GM19397 (cell line): ENCODE measurements around the gene PSMD13.
A peak's percentile ranks its signal among the peaks of the same experiment; 100 is the strongest.

Source experiments
- ATAC-seq: cut with Tn5 transposase; IDR thresholded peaks from one replicate; pipeline ENCODE4 v1.9.1; 2021; ENCODE audit warnings: mild to moderate bottlenecking, moderate library complexity; ENCODE audit not compliant: unreplicated experiment

Gene PSMD13

GRCh38 chr11:203945-204586 lies 32.7 kb upstream of the PSMD13 start:
- ATAC-seq, result no peak

DNA sequence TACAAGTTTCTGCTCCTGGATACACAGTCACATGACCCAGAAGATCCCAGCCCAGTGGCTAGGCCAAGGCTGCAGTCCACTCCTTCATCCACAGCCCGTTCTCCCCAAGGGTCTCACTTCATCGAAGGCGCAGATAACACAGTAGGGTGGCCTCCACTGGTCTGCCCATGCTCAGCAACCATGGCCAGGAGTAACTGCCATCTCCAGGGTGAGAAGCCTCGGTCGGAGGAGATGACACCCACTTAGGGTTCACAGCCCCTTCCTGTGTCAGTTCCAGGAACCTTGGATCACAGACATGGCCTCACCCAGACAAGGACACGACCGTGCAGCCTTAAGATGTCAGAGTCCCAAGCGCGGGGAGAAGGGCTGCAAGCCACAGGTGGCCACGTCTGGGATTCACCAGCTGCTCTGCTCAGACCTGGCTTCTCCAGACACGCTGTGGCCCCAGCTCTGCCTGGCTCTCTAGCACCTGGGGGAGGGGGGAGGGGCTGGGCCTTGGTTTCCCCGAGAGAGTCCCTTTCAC lies 32.1 kb upstream of the PSMD13 start:
- ATAC-seq, result no peak

DNA sequence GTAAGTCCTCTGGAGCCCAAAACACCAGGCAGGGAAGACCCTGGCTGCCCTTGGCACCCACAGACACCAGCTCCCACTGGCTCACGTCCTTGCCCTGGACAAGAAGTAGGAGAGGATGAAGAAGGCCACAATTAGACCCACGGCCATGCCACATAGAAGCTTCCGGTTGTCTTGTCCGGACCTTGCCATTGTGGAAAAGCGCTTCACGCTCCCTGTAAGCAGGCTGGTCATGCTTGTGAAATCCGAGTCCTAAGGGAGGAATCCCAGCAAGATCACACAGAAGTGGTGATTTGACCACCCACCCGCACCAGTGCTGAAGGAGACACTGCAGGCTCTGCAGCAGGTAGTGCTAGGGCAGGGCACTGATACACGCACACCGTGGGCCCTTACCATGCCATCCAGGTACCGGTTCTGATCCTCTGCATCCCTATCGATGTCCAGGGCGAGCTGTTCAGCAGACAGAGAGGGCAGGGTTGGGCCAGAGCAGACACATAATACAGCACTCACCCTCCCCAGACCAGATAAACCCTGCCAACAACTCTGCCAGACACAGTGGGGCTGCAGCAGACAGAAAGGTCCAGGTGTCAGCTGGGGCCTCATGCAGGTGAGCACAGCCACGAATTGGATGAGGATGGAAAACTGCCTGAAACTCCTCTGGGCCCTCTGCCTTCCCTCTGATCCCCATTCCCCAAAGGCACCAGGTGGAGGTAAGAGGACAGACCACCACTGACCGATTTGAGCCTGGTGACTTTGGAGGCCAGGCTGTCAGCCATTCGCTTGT lies 31.4 kb upstream of the PSMD13 start:
- ATAC-seq, result no peak

DNA sequence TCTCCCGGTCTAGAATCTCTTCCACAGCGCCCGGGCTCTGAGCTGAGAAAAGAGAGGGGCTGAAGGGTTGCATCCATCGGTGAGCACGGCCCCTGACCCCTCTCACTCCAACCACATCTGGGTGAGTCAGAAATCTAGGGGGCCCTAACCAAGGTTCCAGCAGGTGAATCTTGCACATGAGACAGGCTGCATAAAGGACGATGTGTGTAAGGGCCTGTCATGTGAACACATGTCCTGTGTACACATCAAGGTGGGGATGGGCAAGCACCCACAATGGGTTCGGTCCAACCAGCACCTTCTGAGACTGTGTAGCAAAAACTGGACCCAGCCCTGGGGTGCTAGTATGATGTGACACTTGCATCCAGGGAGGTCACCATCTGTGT lies 30.8 kb upstream of the PSMD13 start:
- ATAC-seq, result no peak

DNA sequence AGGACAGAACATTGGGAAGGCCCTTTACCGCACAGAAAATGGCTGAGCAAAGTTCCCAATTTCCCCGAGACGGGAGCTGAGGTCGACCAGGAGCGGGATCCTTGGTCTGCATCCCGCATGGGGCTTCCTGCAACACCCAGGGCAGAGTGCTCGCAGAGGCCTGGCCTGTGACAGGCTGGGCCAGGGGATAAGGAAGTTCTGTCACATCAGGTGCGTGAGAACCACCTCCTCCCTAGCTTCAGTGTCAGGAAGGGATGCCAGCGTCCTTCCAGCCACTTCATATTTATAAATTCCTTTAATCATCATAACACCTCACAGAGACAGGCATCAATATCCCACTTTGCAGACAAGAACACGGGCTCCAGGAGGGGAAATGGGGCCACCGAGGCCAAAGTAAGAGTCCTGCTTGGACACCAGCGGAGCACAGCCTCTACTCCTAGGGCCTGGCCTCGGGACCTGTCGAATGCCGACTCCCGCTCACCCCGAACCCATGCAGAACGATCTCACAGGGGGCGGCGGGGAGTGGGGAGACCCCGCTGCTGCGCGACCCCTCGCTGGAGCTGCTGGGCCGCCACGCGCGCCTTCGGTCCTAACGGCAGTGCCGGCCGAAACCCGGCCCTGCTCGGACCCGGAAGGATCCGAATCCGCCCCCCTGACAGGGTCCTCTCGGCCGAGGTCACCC lies 30.1 kb upstream of the PSMD13 start:
- ATAC-seq, result no peak

DNA sequence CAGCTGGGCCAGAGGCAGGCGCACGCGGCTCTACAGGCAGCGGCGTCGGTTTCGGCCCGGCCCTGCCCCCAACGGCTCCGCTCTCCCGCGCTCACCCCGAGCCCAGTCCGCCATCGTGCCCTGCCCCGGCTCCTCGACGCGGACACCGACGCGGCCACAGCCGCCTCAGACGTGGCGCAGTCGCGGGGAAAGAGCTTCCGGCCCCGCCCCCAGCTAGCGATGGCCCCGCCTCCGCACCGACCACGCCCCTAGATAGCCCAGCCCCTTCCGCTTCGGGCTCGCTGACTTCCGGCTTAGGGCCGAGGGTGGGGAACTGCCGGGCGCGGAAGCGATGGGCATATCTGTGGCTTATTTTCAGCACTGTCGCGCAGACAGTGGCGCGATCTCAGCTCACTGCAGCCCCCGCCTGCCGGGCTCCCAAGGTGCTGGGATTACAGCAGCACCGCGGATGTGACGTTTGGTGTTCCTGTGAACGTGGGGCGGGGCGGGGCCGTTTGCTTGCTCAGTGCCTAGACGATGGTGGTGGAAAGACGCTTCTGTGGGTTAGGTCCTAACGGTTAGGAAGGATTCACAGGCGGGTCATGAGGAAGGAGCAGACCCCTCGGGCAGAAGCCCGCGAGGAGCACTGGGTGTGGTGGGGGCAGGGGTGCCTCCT lies 29.4 kb upstream of the PSMD13 start, which contains the start of the genes BET1L and RIC8A:
Gene BET1L, minus strand, starts transcription at position 192 of the 655 bp plus-strand sequence. Its CDS starts 78 bp downstream, at position 114.
Gene RIC8A, plus strand, starts transcription at position 501 of the 655 bp plus-strand sequence. CDS start 1,147 bp downstream, outside the sequence.
- ATAC-seq, result peak; percentile 72

GRCh38 chr11:207863-208180 lies 29.0 kb upstream of the PSMD13 start:
- no peak for ATAC-seq

- peak; percentile 34 for ATAC-seq
Observed at GRCh38 chr11:208181-208916, 28.4 kb upstream of the PSMD13 start.

- ATAC-seq, result no peak
Observed at GRCh38 chr11:208917-209260, 27.9 kb upstream of the PSMD13 start.

GRCh38 chr11:209275-210121 lies 27.3 kb upstream of the PSMD13 start:
- ATAC-seq, result no peak

DNA sequence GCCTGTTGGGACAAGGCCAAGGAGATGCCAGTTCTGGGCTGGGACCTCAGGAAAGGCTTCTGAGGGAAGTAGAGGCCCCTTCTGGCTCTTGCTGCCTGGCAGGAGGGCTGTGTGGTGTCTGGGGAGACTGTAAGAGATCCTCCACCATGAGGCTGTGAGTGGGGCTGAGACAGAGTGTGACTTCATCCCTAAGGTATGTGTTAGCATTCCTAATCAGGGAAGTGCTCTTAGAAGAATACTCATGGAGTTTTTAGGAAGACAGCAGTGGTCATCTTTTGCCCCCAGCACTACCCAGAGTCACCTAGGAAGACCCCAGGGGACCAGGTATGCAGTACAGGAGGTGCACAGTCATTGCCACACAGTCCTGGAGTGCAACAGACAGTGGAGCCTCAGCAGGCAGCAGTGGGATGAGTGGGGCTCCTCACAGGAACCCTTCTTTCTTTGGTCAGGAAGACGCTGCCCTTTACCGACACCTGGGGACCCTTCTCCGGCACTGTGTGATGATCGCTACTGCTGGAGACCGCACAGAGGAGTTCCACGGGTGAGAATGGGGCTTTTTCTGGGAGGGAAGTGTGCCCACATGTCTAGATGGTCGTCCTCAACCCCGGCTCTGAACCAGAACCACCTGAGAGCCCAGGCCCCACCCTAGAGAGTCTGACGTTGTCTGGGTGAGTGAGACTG lies 26.5 kb upstream of the PSMD13 start:
- ATAC-seq, result no peak

DNA sequence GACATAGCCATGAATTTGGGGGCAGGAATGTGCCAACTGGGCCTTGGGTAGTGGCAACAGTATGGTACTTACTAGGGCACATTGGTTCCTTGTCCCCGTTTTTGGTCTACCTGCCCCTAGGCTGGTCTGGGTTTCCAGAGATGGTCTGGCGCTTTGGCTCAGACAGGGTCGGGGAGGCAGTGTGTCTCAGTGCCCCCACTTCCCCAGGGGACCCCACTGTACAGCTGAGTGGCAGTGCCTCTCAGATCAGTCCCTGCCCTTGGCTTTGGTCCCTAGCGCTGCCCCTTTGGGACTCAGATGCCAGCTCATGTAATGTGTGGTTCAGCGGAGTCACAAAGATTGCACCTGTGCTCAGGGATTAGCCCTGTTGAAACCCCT lies 26.0 kb upstream of the PSMD13 start:
- ATAC-seq, result no peak

DNA sequence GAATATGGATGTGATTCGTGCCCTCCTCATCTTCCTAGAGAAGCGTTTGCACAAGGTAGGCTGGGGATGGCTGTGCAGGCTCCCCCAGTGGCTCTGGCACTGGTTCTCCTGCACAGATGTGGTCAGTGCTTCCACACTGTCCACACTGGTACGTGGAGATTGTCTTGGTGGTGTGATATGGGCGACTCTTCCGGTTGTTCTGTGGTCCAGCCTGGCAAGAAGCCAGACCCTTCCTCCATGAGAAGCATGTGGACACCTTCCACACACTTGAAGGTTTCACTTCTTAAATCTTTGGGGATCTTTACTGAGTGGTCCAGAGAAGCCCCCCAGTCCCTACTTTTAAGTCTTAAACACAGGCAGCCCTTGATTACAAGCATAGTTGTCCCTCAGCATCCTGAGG lies 25.5 kb upstream of the PSMD13 start:
- ATAC-seq, result no peak

DNA sequence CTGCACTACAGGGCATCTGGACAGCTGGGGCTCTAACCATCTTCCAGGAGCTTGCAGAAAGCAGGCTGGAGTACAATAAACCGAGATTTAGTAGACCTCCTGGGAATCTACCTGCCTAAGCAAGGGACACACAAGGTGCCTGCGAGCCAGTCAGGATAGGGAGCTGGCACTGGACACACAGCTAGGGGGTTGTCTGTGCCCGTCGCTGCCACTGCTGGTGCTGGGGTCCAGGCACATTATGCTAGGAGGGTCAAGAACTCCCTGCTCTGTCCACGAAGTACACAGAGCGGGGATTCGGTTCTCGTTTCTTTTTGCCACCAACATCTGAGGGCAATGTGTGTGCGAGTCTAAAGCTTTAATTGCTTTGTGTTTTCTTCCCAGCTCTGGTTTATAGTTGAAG lies 25.0 kb upstream of the PSMD13 start:
- ATAC-seq, result no peak

GRCh38 chr11:212150-213100 lies 24.4 kb upstream of the PSMD13 start:
- ATAC-seq, result no peak

DNA sequence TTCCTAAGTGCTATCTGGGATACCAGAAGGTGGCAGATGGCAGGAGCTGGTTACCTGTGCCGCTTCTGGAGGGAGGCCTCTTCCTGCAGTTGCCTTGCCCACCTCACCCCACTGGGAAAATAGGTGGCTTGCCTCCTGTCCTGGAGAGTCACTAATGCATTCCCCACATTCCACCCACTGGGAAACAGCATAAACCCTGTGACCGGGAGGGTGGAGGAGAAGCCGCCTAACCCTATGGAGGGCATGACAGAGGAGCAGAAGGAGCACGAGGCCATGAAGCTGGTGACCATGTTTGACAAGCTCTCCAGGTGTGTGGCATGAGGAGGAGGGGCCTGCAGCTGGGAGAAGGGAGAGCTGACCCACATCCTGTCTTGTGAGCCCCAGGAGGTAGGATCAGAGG lies 23.7 kb upstream of the PSMD13 start:
- ATAC-seq, result no peak

- ATAC-seq, result no peak
Observed at GRCh38 chr11:214083-214482, 22.7 kb upstream of the PSMD13 start.

DNA sequence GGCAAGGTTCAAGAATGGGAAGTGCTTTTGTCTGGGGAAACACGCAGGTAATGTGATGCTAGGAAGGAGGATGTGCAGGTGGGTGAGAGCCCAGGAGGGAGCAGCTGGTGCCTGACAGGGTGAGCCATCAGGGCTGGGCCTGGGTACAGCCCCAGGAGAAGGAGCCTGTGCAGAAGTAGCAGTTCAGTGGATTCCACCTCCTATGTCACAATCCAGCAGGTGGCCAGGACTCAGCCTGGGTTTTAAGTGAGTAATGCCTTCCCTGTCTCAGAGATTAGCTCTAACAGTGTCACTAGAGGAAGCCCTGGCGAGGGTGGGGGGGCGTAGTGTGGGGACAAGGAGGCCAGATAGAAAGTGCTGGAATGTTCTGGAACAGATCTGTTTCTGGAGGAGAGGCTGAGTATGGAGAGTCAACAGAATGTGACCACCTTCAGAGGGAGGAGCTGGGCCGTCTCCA lies 21.2 kb upstream of the PSMD13 start:
- no peak for ATAC-seq
